ENCODE data around the gene EML6. TPM values are rescaled to one million over a fixed set of nuclear protein-coding genes. Genes with fewer than 3 reads are reported as not detected.

The EML6 gene
- total and polyA plus RNA-seq, 3 donors from 2014 or later: 7.6 to 17.3 (median 12.1) TPM

GRCh38 chr2:54955358-54956110 is 232.1 kb downstream of the EML6 start:
- no peak for DNase-seq
- Histone ChIP-seq H3K4me1 (no peaks in the 10 kb centered on the region), H3K36me3 (ENCODE audit: low read depth, missing control alignments) (no peaks in the 10 kb centered on the region), H3K27me3 (no peaks in the 10 kb centered on the region), H3K27ac (no peak overlapping the region), H3K9me3 (no peaks in the 10 kb centered on the region), H3K4me3 (no peak overlapping the region)
- intact Hi-C loops (cut with DNase I; ENCODE audit: low total_unique reads): no loop called here
- 82 to 86% methylated on average over 9 of the region's 9 CpGs for WGBS, 2 donors
- no peak for TF ChIP-seq CTCF (IDR thresholded peaks at IDR 0.05)
- TF ChIP-seq POLR2A (IDR thresholded peaks at IDR 0.05): no peak

GRCh38 chr2:54956111-54956627 is 232.7 kb downstream of the EML6 start:
- no peak for DNase-seq
- WGBS, 2 donors: 94 to 98% methylated on average over 2 of the region's 2 CpGs
- no peaks in the 10 kb centered on the region for H3K36me3 ChIP-seq (ENCODE audit: low read depth, missing control alignments)
- TF ChIP-seq POLR2A (IDR thresholded peaks at IDR 0.05): no peak
- no peak for TF ChIP-seq CTCF (IDR thresholded peaks at IDR 0.05)
- no peak overlapping the region for H3K27ac ChIP-seq
- H3K27me3 ChIP-seq: no peaks in the 10 kb centered on the region
- intact Hi-C loops (cut with DNase I; ENCODE audit: low total_unique reads): no loop called here
- H3K4me3 ChIP-seq: no peak overlapping the region
- H3K4me1 ChIP-seq: no peaks in the 10 kb centered on the region
- H3K9me3 ChIP-seq: no peaks in the 10 kb centered on the region

GRCh38 chr2:54957321-54957999 is 234.0 kb downstream of the EML6 start:
- no peak for DNase-seq
- no peak for TF ChIP-seq CTCF (IDR thresholded peaks at IDR 0.05)
- TF ChIP-seq POLR2A (IDR thresholded peaks at IDR 0.05): no peak
- Histone ChIP-seq H3K4me3 (no peak overlapping the region), H3K27me3 (no peaks in the 10 kb centered on the region), H3K27ac (no peak overlapping the region), H3K9me3 (no peaks in the 10 kb centered on the region), H3K36me3 (ENCODE audit: low read depth, missing control alignments) (no peaks in the 10 kb centered on the region), H3K4me1 (no peaks in the 10 kb centered on the region)
- intact Hi-C loops (cut with DNase I; ENCODE audit: low total_unique reads): no loop called here
- 92% methylated on average over 6 to 18 of the region's 18 CpGs for WGBS, 2 donors

- WGBS, 2 donors: 91 to 94% methylated on average over 14 of the region's 14 CpGs
- no peak overlapping the region for H3K4me3 ChIP-seq
- no peaks in the 10 kb centered on the region for H3K27me3 ChIP-seq
- no peaks in the 10 kb centered on the region for H3K9me3 ChIP-seq
- no peak for DNase-seq
- TF ChIP-seq CTCF (IDR thresholded peaks at IDR 0.05) (no peak), POLR2A (IDR thresholded peaks at IDR 0.05) (no peak)
- intact Hi-C loops (cut with DNase I; ENCODE audit: low total_unique reads): no loop called here
- H3K36me3 ChIP-seq (ENCODE audit: low read depth, missing control alignments): no peaks in the 10 kb centered on the region
- no peak overlapping the region for H3K27ac ChIP-seq
- H3K4me1 ChIP-seq: no peaks in the 10 kb centered on the region
Observed at GRCh38 chr2:54958717-54959371, 235.4 kb downstream of the EML6 start.
